ENCODE results near the gene FOXP1. TPM values are rescaled to one million over a fixed set of nuclear protein-coding genes. Genes with fewer than 3 reads are reported as not detected.

The FOXP1 gene
- total RNA-seq, 1 donor from 2014 or later, result 71.3 TPM

DNA sequence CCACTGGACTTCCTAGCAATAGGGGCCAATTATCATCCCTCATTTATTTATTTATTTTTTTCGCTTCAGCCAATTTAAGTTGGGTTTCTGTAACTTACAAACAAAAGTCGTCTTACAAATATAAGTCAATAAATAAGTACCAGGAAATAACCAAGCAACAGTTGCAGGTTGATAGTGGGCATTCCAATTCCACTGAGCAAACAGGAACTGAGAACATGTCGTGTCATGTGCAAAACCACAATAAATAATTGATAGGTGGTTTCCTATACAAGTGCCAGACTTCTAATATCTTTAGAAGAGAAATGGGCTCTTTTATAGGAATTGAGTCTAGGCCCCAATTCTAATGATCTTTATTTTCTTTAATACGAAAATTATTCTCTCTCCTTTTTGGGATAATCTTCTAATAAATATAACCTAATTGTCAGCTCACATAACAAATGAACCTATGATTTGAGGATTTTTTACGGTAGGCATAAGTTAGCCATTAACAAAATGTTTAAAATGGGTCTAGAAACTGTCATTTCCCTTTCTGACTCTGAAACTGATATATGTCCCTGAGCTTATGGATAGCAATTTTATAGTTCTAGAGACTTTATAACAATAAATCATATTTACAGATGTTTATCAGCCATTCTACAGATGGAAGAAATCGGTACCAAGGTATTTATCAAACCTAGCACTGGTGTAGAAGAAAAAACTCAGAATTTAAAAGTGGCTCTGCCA is 571.8 kb downstream of the FOXP1 start:
- Mint-ChIP-seq H3K27me3 (ENCODE audit: unreplicated experiment) (no peaks in the 10 kb centered on the region), H3K27ac (ENCODE audit: unreplicated experiment) (no peak overlapping the region), H3K9me3 (ENCODE audit: unreplicated experiment) (no peaks in the 10 kb centered on the region), H3K4me1 (ENCODE audit: unreplicated experiment) (peaks cover 15% of the 10 kb centered on the region), H3K36me3 (ENCODE audit: low read depth, unreplicated experiment) (peaks cover 18% of the 10 kb centered on the region), H3K4me3 (ENCODE audit: unreplicated experiment) (no peak overlapping the region)
- DNase-seq (ENCODE audit: low spot score), result no peak
- TF ChIP-seq, protein P1, sequence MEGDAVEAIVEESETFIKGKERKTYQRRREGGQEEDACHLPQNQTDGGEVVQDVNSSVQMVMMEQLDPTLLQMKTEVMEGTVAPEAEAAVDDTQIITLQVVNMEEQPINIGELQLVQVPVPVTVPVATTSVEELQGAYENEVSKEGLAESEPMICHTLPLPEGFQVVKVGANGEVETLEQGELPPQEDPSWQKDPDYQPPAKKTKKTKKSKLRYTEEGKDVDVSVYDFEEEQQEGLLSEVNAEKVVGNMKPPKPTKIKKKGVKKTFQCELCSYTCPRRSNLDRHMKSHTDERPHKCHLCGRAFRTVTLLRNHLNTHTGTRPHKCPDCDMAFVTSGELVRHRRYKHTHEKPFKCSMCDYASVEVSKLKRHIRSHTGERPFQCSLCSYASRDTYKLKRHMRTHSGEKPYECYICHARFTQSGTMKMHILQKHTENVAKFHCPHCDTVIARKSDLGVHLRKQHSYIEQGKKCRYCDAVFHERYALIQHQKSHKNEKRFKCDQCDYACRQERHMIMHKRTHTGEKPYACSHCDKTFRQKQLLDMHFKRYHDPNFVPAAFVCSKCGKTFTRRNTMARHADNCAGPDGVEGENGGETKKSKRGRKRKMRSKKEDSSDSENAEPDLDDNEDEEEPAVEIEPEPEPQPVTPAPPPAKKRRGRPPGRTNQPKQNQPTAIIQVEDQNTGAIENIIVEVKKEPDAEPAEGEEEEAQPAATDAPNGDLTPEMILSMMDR (IDR thresholded peaks at IDR 0.05; ENCODE audit: unreplicated experiment), result no peak

DNA sequence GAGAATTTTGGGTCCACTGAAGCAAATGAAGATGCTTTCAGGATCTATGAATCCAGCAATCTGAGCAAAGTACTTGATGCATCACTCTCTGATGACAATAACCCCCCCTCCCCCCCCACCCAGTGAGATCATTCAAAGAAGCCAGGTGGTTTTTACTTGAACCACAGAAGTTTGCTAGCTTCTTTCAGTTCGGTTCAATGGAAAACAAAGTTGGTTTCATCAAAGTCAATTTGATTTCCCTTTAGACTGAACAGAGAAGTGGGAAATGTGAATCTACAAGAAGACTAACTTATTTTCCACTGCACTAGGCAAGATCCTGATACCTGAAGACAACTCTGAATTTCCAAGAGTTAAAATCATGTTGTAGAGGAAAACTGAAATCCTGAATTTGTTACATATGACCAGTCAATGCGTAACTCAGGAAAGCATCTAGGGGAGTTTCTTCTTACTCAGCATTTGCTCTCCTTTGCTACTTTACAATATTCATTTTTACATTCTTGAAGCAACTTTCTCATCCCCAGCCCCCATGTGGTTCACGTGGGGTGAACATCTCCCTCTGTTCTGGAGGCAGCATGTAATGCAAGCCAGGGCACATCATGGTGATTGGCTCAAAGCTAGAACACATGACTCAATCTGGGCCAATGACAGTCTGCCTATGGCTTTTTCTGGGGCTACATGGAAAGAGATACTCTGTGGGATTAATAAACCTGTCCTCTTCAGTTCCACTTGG is 572.6 kb downstream of the FOXP1 start:
- Mint-ChIP-seq H3K9me3 (ENCODE audit: unreplicated experiment) (no peaks in the 10 kb centered on the region), H3K4me1 (ENCODE audit: unreplicated experiment) (peaks cover 15% of the 10 kb centered on the region), H3K27me3 (ENCODE audit: unreplicated experiment) (no peaks in the 10 kb centered on the region), H3K4me3 (ENCODE audit: unreplicated experiment) (no peak overlapping the region), H3K27ac (ENCODE audit: unreplicated experiment) (no peak overlapping the region), H3K36me3 (ENCODE audit: low read depth, unreplicated experiment) (peaks cover 18% of the 10 kb centered on the region)
- TF ChIP-seq, protein P1 (IDR thresholded peaks at IDR 0.05; ENCODE audit: unreplicated experiment), result no peak
- DNase-seq (ENCODE audit: low spot score), result no peak

DNA sequence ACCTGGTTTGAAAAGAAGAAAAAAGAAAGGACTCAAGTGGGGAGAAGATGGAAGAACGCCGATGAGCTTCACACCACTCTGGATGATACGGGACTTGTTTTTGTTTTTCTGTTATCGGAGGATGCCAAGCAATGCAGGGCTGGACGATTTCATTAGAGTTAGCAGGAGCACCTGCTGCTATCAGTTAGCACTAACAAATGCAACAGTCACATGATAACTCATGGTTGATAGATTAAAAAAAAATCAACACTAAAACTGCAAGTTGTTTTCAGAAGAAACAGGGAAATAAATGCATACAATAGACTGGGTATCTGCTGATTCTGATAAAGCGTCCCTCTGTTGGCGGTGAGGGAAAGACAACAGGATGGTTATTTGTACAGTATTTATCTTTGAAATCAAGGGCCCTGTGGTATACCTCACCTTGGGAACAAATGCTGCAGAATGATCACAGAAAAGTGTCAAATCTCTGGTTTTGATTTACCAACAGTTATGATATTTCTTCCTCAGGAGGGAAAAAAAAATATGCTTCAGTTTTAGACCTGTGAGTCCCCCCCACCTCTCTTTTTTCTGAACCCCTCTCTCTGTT is 575.1 kb downstream of the FOXP1 start:
- H3K4me3 Mint-ChIP-seq (ENCODE audit: unreplicated experiment), result no peak overlapping the region
- peaks cover 3% of the 10 kb centered on the region for H3K36me3 Mint-ChIP-seq (ENCODE audit: low read depth, unreplicated experiment)
- DNase-seq (ENCODE audit: low spot score), result no peak
- no peak overlapping the region for H3K27ac Mint-ChIP-seq (ENCODE audit: unreplicated experiment)
- TF ChIP-seq, protein P1 (IDR thresholded peaks at IDR 0.05; ENCODE audit: unreplicated experiment), result no peak
- peaks cover 21% of the 10 kb centered on the region for H3K4me1 Mint-ChIP-seq (ENCODE audit: unreplicated experiment)
- H3K9me3 Mint-ChIP-seq (ENCODE audit: unreplicated experiment), result no peaks in the 10 kb centered on the region
- no peaks in the 10 kb centered on the region for H3K27me3 Mint-ChIP-seq (ENCODE audit: unreplicated experiment)

DNA sequence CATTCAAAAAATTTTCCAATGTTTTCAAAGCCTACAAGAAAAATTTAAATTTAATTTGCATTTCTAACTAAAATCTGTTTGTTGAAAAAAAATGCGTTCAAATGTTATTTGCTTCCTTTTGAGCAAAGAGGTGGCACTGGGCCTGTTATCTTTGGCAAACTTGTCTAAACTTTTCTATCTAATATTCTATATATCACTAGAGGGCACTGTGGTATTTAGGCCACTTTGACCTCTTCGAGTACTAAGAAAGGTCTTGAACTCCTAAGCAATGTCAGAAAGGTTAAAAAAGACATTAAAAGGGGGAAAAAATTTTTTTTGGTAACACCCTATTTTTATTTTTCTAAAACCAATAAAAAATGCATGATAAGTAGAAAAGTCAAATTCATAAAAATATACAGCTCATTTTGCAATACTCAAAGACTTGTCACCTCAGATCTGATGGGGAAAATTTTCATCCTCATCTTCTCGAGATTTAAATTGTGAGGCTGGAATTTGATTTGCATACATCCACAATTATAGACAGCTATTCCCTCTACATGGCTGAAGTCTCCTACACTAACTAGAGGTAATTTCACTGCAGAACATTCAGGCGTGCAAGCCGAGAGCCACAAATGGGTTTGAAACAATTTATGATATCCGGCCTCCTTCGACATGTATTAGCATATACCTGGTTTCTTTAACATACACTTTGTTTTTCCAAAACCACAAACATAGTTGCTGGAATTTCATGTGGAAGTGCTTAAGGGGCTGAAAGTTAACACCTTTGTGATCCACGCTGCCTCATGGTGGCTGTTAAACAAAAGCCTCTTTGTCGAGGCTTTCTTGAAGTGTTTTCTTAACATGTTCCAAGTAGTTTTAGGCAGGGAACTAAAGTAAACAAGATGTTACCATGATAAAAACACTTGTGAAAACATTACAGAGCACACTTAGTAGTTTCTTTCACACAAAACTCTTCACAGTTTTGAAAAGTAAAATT is 576.4 kb downstream of the FOXP1 start:
- peaks cover 21% of the 10 kb centered on the region for H3K4me1 Mint-ChIP-seq (ENCODE audit: unreplicated experiment)
- H3K36me3 Mint-ChIP-seq (ENCODE audit: low read depth, unreplicated experiment), result no peaks in the 10 kb centered on the region
- H3K27me3 Mint-ChIP-seq (ENCODE audit: unreplicated experiment), result no peaks in the 10 kb centered on the region
- no peak overlapping the region for H3K4me3 Mint-ChIP-seq (ENCODE audit: unreplicated experiment)
- H3K27ac Mint-ChIP-seq (ENCODE audit: unreplicated experiment), result no peak overlapping the region
- DNase-seq (ENCODE audit: low spot score), result no peak
- TF ChIP-seq, protein P1 (IDR thresholded peaks at IDR 0.05; ENCODE audit: unreplicated experiment), result peak; percentile 30
- no peaks in the 10 kb centered on the region for H3K9me3 Mint-ChIP-seq (ENCODE audit: unreplicated experiment)
